Measurements from ENCODE around the gene ZNF683. TPM values are rescaled to one million over a fixed set of nuclear protein-coding genes. Genes with fewer than 3 reads are reported as not detected.

ZNF683 gene
- total and polyA plus RNA-seq, 2 donors (not counting 3 experiments of a cell fraction or from before 2014, with no cell fraction given) = not detected

DNA sequence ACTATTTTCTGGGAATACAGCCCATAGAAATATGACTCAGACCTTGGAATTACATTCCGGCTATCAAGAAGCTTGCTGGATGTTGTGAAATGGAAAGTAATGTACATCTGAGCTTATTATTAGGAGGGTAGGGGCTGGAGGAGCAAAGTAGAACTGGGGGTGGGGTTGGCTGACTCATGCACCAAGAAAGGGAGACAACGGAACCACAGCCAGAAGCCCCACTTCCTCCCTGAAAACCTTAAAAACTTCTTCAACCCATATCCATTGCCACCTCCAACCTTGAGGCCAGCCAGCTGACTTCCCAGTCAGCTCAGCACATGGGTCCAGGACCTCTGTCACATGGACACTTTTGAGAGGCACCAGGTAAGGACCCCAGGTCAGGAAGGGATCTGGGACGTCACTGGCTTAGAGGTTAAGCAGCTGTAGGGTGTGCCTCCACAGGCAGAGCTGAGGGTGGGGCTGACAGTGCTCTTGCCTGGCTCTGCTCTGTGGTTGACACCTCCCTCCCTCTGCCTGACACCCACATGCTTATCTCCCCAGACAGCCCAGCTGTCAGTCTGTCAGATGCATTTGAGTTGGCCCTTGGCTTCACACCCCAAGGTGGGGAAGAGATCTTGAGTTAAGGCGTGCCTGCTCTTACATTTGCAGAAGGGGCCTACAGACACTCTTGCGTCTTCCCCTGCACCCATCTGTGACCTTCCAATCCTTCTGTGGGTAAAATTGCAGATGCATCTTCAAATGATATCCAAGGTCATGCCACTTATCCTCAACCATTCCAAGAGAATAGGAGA lies 5.7 kb upstream of the ZNF683 start:
- H3K4me1 ChIP-seq (ENCODE audit: control insufficient read depth, extremely low read depth, insufficient read depth, low read length) = peaks cover 4% of the 10 kb centered on the region
- ChIA-PET POLR2A (no interaction called here), CTCF (interaction anchor here (0.7 to 1.7 kb wide), 11 partner anchors 14 to 342 kb away, joined by 3 to 12 read pairs (median 5); partner anchors contain the start of genes CEP85 and ZNF593)
- no peaks in the 10 kb centered on the region for H3K9me1 ChIP-seq (replicated peaks; ENCODE audit: control insufficient read depth, extremely low read depth, insufficient read depth, low read length)
- FAIRE-seq (no peak), DNase-seq (ENCODE audit: low read depth, low spot score) (peak; percentile 53)
- no peak overlapping the region for H3K4me3 ChIP-seq (replicated peaks in 1 of 3; ENCODE audit: insufficient read depth in 1 of 3, low read depth in 1 of 3, low read length in 3 of 3)
- no peak overlapping the region for H3K27ac ChIP-seq (ENCODE audit: insufficient read depth, low read depth, low read length)
- BruUV-seq (replicated peaks) = no TSS peak
- dilution Hi-C loops (cut with MboI; ENCODE audit: extremely low pct_ligation_motif_present, low sequenced_read_pairs) = no loop called here
- no peaks in the 10 kb centered on the region for H3K36me3 ChIP-seq (ENCODE audit: control insufficient read depth in 2 of 2, extremely low read depth in 1 of 2, insufficient read depth in 2 of 2, low read length in 2 of 2)
- H2AFZ ChIP-seq (ENCODE audit: low read depth, low read length) = no peak overlapping the region
- H3K9me3 ChIP-seq (replicated peaks; ENCODE audit: control insufficient read depth, insufficient read depth, low read length) = no peaks in the 10 kb centered on the region
- H3K79me2 ChIP-seq (ENCODE audit: control insufficient read depth, insufficient read depth, low read length) = no peaks in the 10 kb centered on the region
- no peak overlapping the region for H3K9ac ChIP-seq (replicated peaks; ENCODE audit: extremely low read depth, insufficient read depth, low read length)
- H3K4me2 ChIP-seq (ENCODE audit: insufficient read depth, low read length) = no peak overlapping the region
- intact Hi-C loops (cut with micrococcal nuclease) = no loop called here
- no peak for TF ChIP-seq POLR2AphosphoS5 (IDR thresholded peaks at IDR 0.05; ENCODE audit: insufficient read depth, low read depth, low read length)
- peak; percentile 25 for TF ChIP-seq JUN (IDR thresholded peaks at IDR 0.05; ENCODE audit: borderline replicate concordance, insufficient read depth, insufficient read length, low read depth)
- TF ChIP-seq FOS (IDR thresholded peaks at IDR 0.05; ENCODE audit: borderline replicate concordance, insufficient read depth, low read length) = peak; percentile 58
- peaks cover 0 to 3% of the 10 kb centered on the region in 2 experiments for H3K27me3 ChIP-seq (ENCODE audit: control insufficient read depth in 2 of 2, insufficient read depth in 2 of 2, low read length in 2 of 2)
- no peaks in the 10 kb centered on the region for H4K20me1 ChIP-seq (replicated peaks; ENCODE audit: control insufficient read depth, extremely low read depth, insufficient read depth, low read length)

DNA sequence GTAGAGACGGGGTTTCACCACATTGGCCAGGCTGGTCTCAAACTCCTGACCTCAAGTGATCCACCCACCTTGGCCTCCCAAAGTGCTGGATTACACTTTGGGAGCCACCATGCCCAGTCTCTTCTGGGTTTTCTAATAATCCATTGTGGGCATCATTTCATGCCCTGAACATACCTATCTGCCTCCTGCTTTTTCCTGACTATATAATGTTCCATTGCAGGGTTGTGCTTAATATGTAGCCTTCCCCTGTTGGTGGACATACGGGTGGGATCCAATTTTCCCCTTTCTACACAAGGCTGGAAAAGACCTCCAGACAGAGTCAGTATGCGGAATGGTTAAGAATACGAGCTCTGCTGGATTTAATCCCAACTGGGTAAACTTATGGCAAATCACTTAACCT lies 3.5 kb upstream of the ZNF683 start:
- H3K9me1 ChIP-seq (replicated peaks; ENCODE audit: control insufficient read depth, extremely low read depth, insufficient read depth, low read length) = no peaks in the 10 kb centered on the region
- ChIA-PET CTCF (interaction anchor here (1.3 kb wide), 1 partner anchor 41 kb away, joined by 3 read pairs; no protein-coding TSS in a partner anchor), POLR2A (no interaction called here)
- dilution Hi-C loops (cut with MboI; ENCODE audit: extremely low pct_ligation_motif_present, low sequenced_read_pairs) = no loop called here
- intact Hi-C loops (cut with micrococcal nuclease) = no loop called here
- H3K4me3 ChIP-seq (replicated peaks in 1 of 3; ENCODE audit: insufficient read depth in 1 of 3, low read depth in 1 of 3, low read length in 3 of 3) = no peak overlapping the region
- H3K79me2 ChIP-seq (ENCODE audit: control insufficient read depth, insufficient read depth, low read length) = no peaks in the 10 kb centered on the region
- no peaks in the 10 kb centered on the region for H3K9me3 ChIP-seq (replicated peaks; ENCODE audit: control insufficient read depth, insufficient read depth, low read length)
- H2AFZ ChIP-seq (ENCODE audit: low read depth, low read length) = no peak overlapping the region
- no peak overlapping the region for H3K4me2 ChIP-seq (ENCODE audit: insufficient read depth, low read length)
- no peak for DNase-seq (ENCODE audit: low read depth, low spot score)
- TF ChIP-seq FOS (IDR thresholded peaks at IDR 0.05; ENCODE audit: borderline replicate concordance, insufficient read depth, low read length) (no peak), JUN (IDR thresholded peaks at IDR 0.05; ENCODE audit: borderline replicate concordance, insufficient read depth, insufficient read length, low read depth) (no peak), POLR2A (IDR thresholded peaks at IDR 0.05; ENCODE audit: low read depth, low read length) (no peak), POLR2AphosphoS5 (IDR thresholded peaks at IDR 0.05; ENCODE audit: insufficient read depth, low read depth, low read length) (no peak), EZH2 (IDR thresholded peaks at IDR 0.05; ENCODE audit: borderline replicate concordance, low read depth, low read length, severe bottlenecking) (no peak), GATA2 (IDR thresholded peaks at IDR 0.05; ENCODE audit: insufficient read depth, insufficient read length, low read depth, low read length) (no peak), MYC (IDR thresholded peaks at IDR 0.05; ENCODE audit: low read depth, low read length) (no peak)
- TF ChIP-seq, protein P1, sequence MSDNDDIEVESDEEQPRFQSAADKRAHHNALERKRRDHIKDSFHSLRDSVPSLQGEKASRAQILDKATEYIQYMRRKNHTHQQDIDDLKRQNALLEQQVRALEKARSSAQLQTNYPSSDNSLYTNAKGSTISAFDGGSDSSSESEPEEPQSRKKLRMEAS (IDR thresholded peaks at IDR 0.05; ENCODE audit: insufficient read depth, insufficient read length) = no peak
- TF ChIP-seq, protein P2, sequence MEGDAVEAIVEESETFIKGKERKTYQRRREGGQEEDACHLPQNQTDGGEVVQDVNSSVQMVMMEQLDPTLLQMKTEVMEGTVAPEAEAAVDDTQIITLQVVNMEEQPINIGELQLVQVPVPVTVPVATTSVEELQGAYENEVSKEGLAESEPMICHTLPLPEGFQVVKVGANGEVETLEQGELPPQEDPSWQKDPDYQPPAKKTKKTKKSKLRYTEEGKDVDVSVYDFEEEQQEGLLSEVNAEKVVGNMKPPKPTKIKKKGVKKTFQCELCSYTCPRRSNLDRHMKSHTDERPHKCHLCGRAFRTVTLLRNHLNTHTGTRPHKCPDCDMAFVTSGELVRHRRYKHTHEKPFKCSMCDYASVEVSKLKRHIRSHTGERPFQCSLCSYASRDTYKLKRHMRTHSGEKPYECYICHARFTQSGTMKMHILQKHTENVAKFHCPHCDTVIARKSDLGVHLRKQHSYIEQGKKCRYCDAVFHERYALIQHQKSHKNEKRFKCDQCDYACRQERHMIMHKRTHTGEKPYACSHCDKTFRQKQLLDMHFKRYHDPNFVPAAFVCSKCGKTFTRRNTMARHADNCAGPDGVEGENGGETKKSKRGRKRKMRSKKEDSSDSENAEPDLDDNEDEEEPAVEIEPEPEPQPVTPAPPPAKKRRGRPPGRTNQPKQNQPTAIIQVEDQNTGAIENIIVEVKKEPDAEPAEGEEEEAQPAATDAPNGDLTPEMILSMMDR (IDR thresholded peaks at IDR 0.05; ENCODE audit: extremely low read depth in 1 of 2, insufficient read depth in 1 of 2, low read depth in 1 of 2, low read length in 2 of 2) = no peak
- H3K9ac ChIP-seq (replicated peaks; ENCODE audit: extremely low read depth, insufficient read depth, low read length) = no peak overlapping the region
- H4K20me1 ChIP-seq (replicated peaks; ENCODE audit: control insufficient read depth, extremely low read depth, insufficient read depth, low read length) = no peaks in the 10 kb centered on the region
- FAIRE-seq = no peak
- peaks cover 0 to 2% of the 10 kb centered on the region in 2 experiments for H3K27me3 ChIP-seq (ENCODE audit: control insufficient read depth in 2 of 2, insufficient read depth in 2 of 2, low read length in 2 of 2)
- BruUV-seq (replicated peaks) = no TSS peak
- H3K36me3 ChIP-seq (ENCODE audit: control insufficient read depth in 2 of 2, extremely low read depth in 1 of 2, insufficient read depth in 2 of 2, low read length in 2 of 2) = no peaks in the 10 kb centered on the region
- peaks cover 4% of the 10 kb centered on the region for H3K4me1 ChIP-seq (ENCODE audit: control insufficient read depth, extremely low read depth, insufficient read depth, low read length)
- H3K27ac ChIP-seq (ENCODE audit: insufficient read depth, low read depth, low read length) = no peak overlapping the region

All from endothelial cell of umbilical vein (primary cell).